Common myeloid progenitor, CD34-positive (primary cell): ENCODE results near the gene AGBL4.

Experiments used
- CTCF ChIA-PET: fragments of 350-600 bp; sonication (Branson Sonifier 250); formaldehyde crosslinking; loops from one replicate; lab custom pipeline; 2021; ENCODE audit warnings: antibody characterized with exemption; lab: Charles Lee
- POLR2A ChIA-PET: fragments of 350-600 bp; sonication (Branson Sonifier 250); formaldehyde crosslinking; loops from one replicate; lab custom pipeline; 2021; ENCODE audit warnings: antibody characterized with exemption; lab: Charles Lee
- DNase-seq, 3 donors: peaks; one replicate each; pipeline versions ENCODE4 v3.0.0 to v3.0.0-alpha.2; 2013
- H3K27ac ChIP-seq, 2 experiments: 1 replicate in 1 of 2; 2 replicates in 1 of 2; pipeline ENCODE4 v1.7.0; 2013; ENCODE audit warnings: inconsistent platforms in 2 of 2, low read length in 2 of 2, mild to moderate bottlenecking in 2 of 2, low read depth in 1 of 2, moderate library complexity in 1 of 2; ENCODE audit not compliant: severe bottlenecking in 2 of 2, insufficient read depth in 1 of 2, poor library complexity in 1 of 2
- H3K27me3 ChIP-seq, 5 experiments: replicated peaks in 2 of 5; 1 replicate in 3 of 5; 2 replicates in 2 of 5; pipeline versions ENCODE4 v1.6.1 to v1.7.0; 2013; ENCODE audit warnings: low read length in 4 of 5, mild to moderate bottlenecking in 2 of 5, moderate library complexity in 2 of 5, inconsistent platforms in 1 of 5; ENCODE audit not compliant: insufficient read depth in 5 of 5, control insufficient read depth in 4 of 5
- H3K36me3 ChIP-seq, 4 experiments: 1 replicate in 2 of 4; 2 replicates in 2 of 4; pipeline versions ENCODE4 v1.6.1 to v1.7.0; 2013; ENCODE audit warnings: low read length in 3 of 4, control low read depth in 1 of 4, mild to moderate bottlenecking in 1 of 4; ENCODE audit not compliant: control insufficient read depth in 4 of 4, insufficient read depth in 4 of 4
- H3K4me1 ChIP-seq, 4 experiments: 1 replicate in 3 of 4; 2 replicates in 1 of 4; pipeline versions ENCODE4 v1.6.1 to v1.7.1; 2013; ENCODE audit warnings: low read length in 3 of 4, mild to moderate bottlenecking in 3 of 4, control low read depth in 1 of 4, inconsistent platforms in 1 of 4, moderate library complexity in 1 of 4; ENCODE audit not compliant: control insufficient read depth in 4 of 4, insufficient read depth in 4 of 4; ENCODE audit errors: control extremely low read depth in 1 of 4
- H3K4me3 ChIP-seq, 7 experiments: 1 replicate in 4 of 7; 2 replicates in 3 of 7; pipeline versions ENCODE4 v1.5.1 to v1.7.0; 2013; ENCODE audit warnings: mild to moderate bottlenecking in 7 of 7, low read length in 6 of 7, moderate library complexity in 6 of 7, inconsistent platforms in 2 of 7, low read depth in 2 of 7, control low read depth in 1 of 7; ENCODE audit not compliant: insufficient read depth in 4 of 7, control insufficient read depth in 1 of 7; ENCODE audit errors: extremely low read depth in 1 of 7
- H3K9me3 ChIP-seq, 5 experiments: 1 replicate in 4 of 5; 2 replicates in 1 of 5; pipeline versions ENCODE4 v1.6.1 to v1.7.1; 2013; ENCODE audit warnings: low read length in 4 of 5, mild to moderate bottlenecking in 2 of 5, inconsistent platforms in 1 of 5, low read depth in 1 of 5, moderate library complexity in 1 of 5; ENCODE audit not compliant: control insufficient read depth in 4 of 5, insufficient read depth in 2 of 5; ENCODE audit errors: control extremely low read depth in 1 of 5
- WGBS: methylation state at CpG from one replicate; pipeline ENCODE4 v1.1.5; 2013; ENCODE audit not compliant: insufficient coverage; 5-methylcytosine and 5-hydroxymethylcytosine counted together

AGBL4 gene

GRCh38 chr1:49136738-49137251, 887.0 kb downstream of the AGBL4 start:
- no peak overlapping the region for H3K4me3 ChIP-seq
- CTCF ChIA-PET = no interaction called here
- DNase-seq = no peak
- H3K27ac ChIP-seq = no peak overlapping the region
- WGBS = no CpG with 5 or more reads among the region's 1 CpG
- H3K27me3 ChIP-seq = no peaks in the 10 kb centered on the region
- H3K9me3 ChIP-seq = peaks cover 0 to 6% (median 0%) of the 10 kb centered on the region in 5 experiments
- POLR2A ChIA-PET = no interaction called here
- no peaks in the 10 kb centered on the region for H3K36me3 ChIP-seq
- H3K4me1 ChIP-seq = no peaks in the 10 kb centered on the region

- Histone ChIP-seq H3K36me3 (no peaks in the 10 kb centered on the region), H3K27me3 (no peaks in the 10 kb centered on the region), H3K9me3 (no peaks in the 10 kb centered on the region), H3K4me3 (no peak overlapping the region), H3K4me1 (no peaks in the 10 kb centered on the region), H3K27ac (no peak overlapping the region)
- no CpG with 5 or more reads among the region's 1 CpG for WGBS
- DNase-seq = no peak
- CTCF ChIA-PET = no interaction called here
- POLR2A ChIA-PET = no interaction called here
Measured at GRCh38 chr1:49125746-49126145, 898.0 kb downstream of the AGBL4 start.

- Histone ChIP-seq H3K27me3 (no peaks in the 10 kb centered on the region), H3K4me3 (no peak overlapping the region), H3K36me3 (no peaks in the 10 kb centered on the region), H3K4me1 (no peaks in the 10 kb centered on the region), H3K27ac (no peak overlapping the region), H3K9me3 (peaks cover 0 to 7% (median 4%) of the 10 kb centered on the region in 5 experiments)
- ChIA-PET POLR2A (no interaction called here), CTCF (no interaction called here)
- no CpG with 5 or more reads among the region's 1 CpG for WGBS
- DNase-seq = no peak
Measured at GRCh38 chr1:49111931-49112330, 911.8 kb downstream of the AGBL4 start.

- Histone ChIP-seq H3K4me3 (no peak overlapping the region), H3K36me3 (no peaks in the 10 kb centered on the region), H3K4me1 (no peaks in the 10 kb centered on the region), H3K9me3 (no peaks in the 10 kb centered on the region), H3K27ac (no peak overlapping the region), H3K27me3 (peaks cover 0 to 3% (median 0%) of the 10 kb centered on the region in 5 experiments)
- CTCF ChIA-PET = no interaction called here
- DNase-seq = no peak
- POLR2A ChIA-PET = no interaction called here
Measured at GRCh38 chr1:49106445-49106844, 917.3 kb downstream of the AGBL4 start.

DNA sequence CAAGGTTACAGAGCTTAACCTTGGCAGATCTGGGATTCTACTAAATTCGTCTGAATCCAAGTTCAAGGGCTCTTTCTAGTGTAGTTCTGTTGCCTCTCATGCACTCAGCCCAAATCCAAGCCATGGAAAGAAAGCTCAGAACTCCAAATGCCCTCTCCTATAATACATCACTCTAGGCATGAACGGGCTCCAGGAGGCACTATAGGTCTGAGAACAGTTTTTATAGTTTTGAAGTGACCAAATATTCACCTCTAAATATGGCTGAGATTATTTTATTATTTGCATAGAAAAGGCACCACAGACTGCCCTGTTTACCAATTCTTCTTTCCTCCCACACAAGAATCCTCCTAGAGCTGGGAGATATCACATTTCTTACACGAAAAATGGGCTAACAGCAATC, 919.2 kb downstream of the AGBL4 start:
- 73% methylated on average over 2 of the region's 3 CpGs for WGBS
- no peak overlapping the region for H3K27ac ChIP-seq
- no peaks in the 10 kb centered on the region for H3K36me3 ChIP-seq
- peaks cover 0 to 3% (median 0%) of the 10 kb centered on the region in 5 experiments for H3K27me3 ChIP-seq
- ChIA-PET POLR2A (no interaction called here), CTCF (no interaction called here)
- H3K9me3 ChIP-seq = no peaks in the 10 kb centered on the region
- no peak overlapping the region for H3K4me3 ChIP-seq
- no peaks in the 10 kb centered on the region for H3K4me1 ChIP-seq
- no peak for DNase-seq

- Histone ChIP-seq H3K4me3 (no peak overlapping the region), H3K4me1 (no peaks in the 10 kb centered on the region), H3K27me3 (peaks cover 0 to 3% (median 0%) of the 10 kb centered on the region in 5 experiments), H3K36me3 (no peaks in the 10 kb centered on the region), H3K9me3 (no peaks in the 10 kb centered on the region), H3K27ac (no peak overlapping the region)
- POLR2A ChIA-PET = no interaction called here
- CTCF ChIA-PET = no interaction called here
- peak in 1 of 3 donors; percentile 2 for DNase-seq
Measured at GRCh38 chr1:49102752-49103151, 921.0 kb downstream of the AGBL4 start.

DNA sequence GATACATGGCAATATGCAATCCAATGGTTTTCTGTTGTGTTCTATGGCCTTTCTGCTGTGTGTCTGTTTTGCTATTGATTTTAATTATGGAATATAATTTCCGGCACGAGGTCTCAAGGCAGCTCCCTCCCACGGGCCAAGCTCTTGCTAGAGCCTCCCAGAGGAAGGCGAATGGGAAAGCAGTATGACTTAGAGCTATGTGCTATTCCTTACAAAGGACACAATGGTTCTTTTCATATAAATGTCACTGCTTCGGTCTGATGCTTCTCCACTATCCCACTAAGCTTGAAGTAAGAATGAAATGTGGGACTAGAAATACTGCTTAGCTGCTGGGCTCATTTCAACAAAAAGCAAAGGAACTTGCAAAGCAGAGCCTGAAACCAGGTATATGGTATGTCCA, 924.9 kb downstream of the AGBL4 start:
- Histone ChIP-seq H3K27ac (no peak overlapping the region), H3K9me3 (no peaks in the 10 kb centered on the region), H3K27me3 (peaks cover 0 to 3% (median 0%) of the 10 kb centered on the region in 5 experiments), H3K4me3 (no peak overlapping the region), H3K4me1 (no peaks in the 10 kb centered on the region), H3K36me3 (no peaks in the 10 kb centered on the region)
- 96% methylated on average over 5 of the region's 5 CpGs for WGBS
- no peak for DNase-seq
- ChIA-PET POLR2A (no interaction called here), CTCF (no interaction called here)
